ENCODE data around the gene HSH2D.
A peak's percentile ranks its signal among the peaks of the same experiment; 100 is the strongest.
"Not testable (repeated sequence)": the region's sequence is repeated elsewhere in the genome, so short reads cannot be mapped to it uniquely, and the experiment has no call there.

Gene HSH2D

DNA sequence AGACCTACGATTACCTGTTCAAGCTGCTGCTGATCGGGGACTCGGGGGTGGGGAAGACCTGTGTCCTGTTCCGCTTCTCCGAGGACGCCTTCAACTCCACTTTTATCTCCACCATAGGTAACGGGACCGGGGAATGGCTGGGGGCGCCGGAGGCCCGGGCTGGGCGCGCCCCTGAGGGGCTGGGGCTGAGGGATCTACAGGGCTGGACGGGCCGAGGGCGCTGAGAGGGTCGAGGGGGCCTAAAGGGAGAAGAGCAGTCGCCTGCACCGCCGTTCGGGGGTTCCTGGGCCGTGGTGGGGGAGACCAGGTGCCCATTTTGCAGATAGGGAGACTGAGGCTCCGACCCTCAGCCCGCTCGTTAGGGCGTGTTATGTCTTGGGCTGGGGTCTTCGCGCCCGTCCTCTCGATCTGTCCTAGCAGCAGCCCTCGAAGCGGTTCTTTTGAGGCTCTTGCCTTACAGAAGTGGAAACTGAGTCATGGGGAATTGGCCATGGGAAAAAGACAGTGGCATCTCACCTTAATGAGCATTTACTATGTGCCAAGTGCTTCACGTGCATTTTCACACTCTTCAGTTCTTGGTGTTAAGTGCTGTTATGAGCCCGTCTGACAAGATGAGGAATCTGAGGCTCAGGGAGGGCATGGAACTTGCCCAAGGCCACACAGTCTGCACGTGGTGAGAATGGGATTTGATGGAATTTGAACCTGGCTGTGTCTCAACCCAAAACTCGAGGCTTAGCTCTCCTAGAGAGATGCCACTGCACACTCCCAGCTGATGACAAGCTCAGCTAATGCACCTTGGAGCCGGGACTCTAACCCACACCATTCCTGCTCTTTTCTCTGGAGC is 31.4 kb upstream of the HSH2D start:
- Histone ChIP-seq H3K36me3 (ENCODE audit: control insufficient read depth, insufficient read depth, low read length) (peaks cover 2% of the 10 kb centered on the region), H3K9ac (ENCODE audit: low read depth, low read length) (peak overlapping the region; percentile 97), H3K4me1 (ENCODE audit: control insufficient read depth, insufficient read depth, low read length) (peaks cover 9% of the 10 kb centered on the region), H3K27me3 (ENCODE audit: control insufficient read depth, insufficient read depth, low read length) (no peaks in the 10 kb centered on the region), H3K4me3 (ENCODE audit: low read depth, low read length) (peak overlapping the region; percentile 95), H3K9me3 (ENCODE audit: control insufficient read depth, insufficient read depth, low read length) (no peaks in the 10 kb centered on the region)

- H3K4me1 ChIP-seq (ENCODE audit: control insufficient read depth, insufficient read depth, low read length): peaks cover 5% of the 10 kb centered on the region
- peaks cover 2% of the 10 kb centered on the region for H3K36me3 ChIP-seq (ENCODE audit: control insufficient read depth, insufficient read depth, low read length)
- no peaks in the 10 kb centered on the region for H3K27me3 ChIP-seq (ENCODE audit: control insufficient read depth, insufficient read depth, low read length)
- no peak overlapping the region for H3K9ac ChIP-seq (ENCODE audit: low read depth, low read length)
- H3K9me3 ChIP-seq (ENCODE audit: control insufficient read depth, insufficient read depth, low read length): no peaks in the 10 kb centered on the region
- H3K4me3 ChIP-seq (ENCODE audit: low read depth, low read length): peak overlapping the region; percentile 95
Observed at GRCh38 chr19:16112778-16113177, 30.7 kb upstream of the HSH2D start.

- H3K9ac ChIP-seq (ENCODE audit: low read depth, low read length): no peak overlapping the region
- H3K4me1 ChIP-seq (ENCODE audit: control insufficient read depth, insufficient read depth, low read length): peaks cover 5% of the 10 kb centered on the region
- no peaks in the 10 kb centered on the region for H3K27me3 ChIP-seq (ENCODE audit: control insufficient read depth, insufficient read depth, low read length)
- no peak overlapping the region for H3K4me3 ChIP-seq (ENCODE audit: low read depth, low read length)
- peaks cover 9% of the 10 kb centered on the region for H3K36me3 ChIP-seq (ENCODE audit: control insufficient read depth, insufficient read depth, low read length)
- H3K9me3 ChIP-seq (ENCODE audit: control insufficient read depth, insufficient read depth, low read length): no peaks in the 10 kb centered on the region
Observed at GRCh38 chr19:16113727-16114126, 29.8 kb upstream of the HSH2D start.

DNA sequence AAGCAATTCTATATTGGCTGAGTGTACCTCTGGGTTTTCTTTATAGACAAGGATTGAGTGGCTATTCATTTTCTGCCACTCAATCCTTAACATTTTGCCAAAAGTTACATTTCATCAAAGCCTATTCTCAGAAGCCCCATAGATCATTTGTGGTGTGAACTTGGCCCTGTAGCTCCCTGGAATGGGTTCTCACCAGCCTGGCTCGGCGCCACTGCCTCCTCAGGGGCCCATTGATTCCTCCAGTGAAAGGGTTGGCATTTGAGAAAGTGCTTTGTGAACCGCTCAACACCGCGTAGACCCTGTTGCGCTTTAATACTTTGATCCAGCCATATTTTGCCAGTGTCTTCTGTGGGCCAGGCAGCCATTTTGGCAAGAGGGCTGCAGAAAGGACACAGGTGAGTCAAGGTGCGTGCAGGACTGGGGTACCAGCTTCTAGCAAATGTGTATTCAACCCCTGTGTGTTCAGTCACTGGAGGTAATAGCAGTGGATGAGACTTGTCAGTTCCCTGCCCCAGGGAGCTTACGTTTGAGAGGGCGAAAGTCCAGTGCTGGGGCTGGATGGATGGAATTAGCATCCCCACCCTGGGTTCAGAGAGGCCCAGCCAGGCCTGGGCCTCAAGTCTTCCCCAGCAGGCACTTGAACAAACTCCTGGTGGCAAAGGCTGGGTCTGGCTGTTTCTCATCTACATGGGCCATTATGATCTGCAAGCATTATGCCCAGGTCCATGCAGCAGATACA is 28.0 kb upstream of the HSH2D start:
- Histone ChIP-seq H3K4me3 (ENCODE audit: low read depth, low read length) (no peak overlapping the region), H3K27me3 (ENCODE audit: control insufficient read depth, insufficient read depth, low read length) (no peaks in the 10 kb centered on the region), H3K4me1 (ENCODE audit: control insufficient read depth, insufficient read depth, low read length) (peaks cover 5% of the 10 kb centered on the region), H3K9ac (ENCODE audit: low read depth, low read length) (no peak overlapping the region), H3K9me3 (ENCODE audit: control insufficient read depth, insufficient read depth, low read length) (no peaks in the 10 kb centered on the region), H3K36me3 (ENCODE audit: control insufficient read depth, insufficient read depth, low read length) (peaks cover 19% of the 10 kb centered on the region)

DNA sequence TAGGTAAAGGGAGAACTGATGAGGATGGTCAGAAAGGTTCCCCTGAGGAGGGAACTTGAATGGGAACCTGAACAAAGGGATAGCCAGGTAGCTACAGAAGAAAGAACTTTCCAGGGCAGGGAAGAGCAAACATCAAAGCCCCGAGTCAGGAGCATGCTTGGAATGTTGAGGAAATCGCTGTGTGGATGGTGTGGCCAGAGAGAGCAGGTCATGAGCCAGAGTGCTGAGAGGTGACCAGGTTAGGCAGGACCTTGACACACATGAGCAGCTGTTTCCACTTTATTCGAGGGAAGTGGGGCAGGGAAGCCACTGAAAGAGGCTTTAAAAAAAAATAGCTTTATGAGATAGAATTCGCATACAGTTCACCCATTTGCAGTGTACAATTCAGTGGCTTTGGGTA is 27.4 kb upstream of the HSH2D start:
- no peak overlapping the region for H3K9ac ChIP-seq (ENCODE audit: low read depth, low read length)
- H3K27me3 ChIP-seq (ENCODE audit: control insufficient read depth, insufficient read depth, low read length): no peaks in the 10 kb centered on the region
- peaks cover 19% of the 10 kb centered on the region for H3K36me3 ChIP-seq (ENCODE audit: control insufficient read depth, insufficient read depth, low read length)
- H3K4me3 ChIP-seq (ENCODE audit: low read depth, low read length): no peak overlapping the region
- H3K4me1 ChIP-seq (ENCODE audit: control insufficient read depth, insufficient read depth, low read length): peaks cover 5% of the 10 kb centered on the region
- H3K9me3 ChIP-seq (ENCODE audit: control insufficient read depth, insufficient read depth, low read length): no peaks in the 10 kb centered on the region

DNA sequence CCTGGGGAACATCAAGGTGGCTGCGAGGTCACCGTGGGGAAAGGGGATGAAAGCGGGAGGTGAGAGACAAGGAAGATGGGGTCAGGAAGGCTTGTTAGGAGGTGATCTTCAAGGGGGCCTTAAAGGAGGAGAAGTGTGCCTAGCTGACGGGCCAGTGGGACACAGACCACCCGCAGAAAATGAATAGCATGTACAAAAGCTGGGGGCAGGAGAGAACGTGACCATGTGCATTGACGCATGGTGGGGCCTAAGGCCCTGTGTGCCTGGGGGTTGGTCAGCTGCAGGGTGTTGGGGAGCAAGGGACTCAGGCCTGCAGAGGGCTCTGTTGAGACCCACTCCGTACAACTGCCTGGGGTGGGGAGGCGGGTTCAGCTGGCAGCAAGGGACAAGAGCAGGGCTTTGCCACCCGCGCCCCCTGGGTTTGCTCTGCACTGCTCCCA is 25.9 kb upstream of the HSH2D start:
- peaks cover 35% of the 10 kb centered on the region for H3K36me3 ChIP-seq (ENCODE audit: control insufficient read depth, insufficient read depth, low read length)
- H3K4me1 ChIP-seq (ENCODE audit: control insufficient read depth, insufficient read depth, low read length): peaks cover 1% of the 10 kb centered on the region
- no peak overlapping the region for H3K4me3 ChIP-seq (ENCODE audit: low read depth, low read length)
- no peaks in the 10 kb centered on the region for H3K9me3 ChIP-seq (ENCODE audit: control insufficient read depth, insufficient read depth, low read length)
- no peaks in the 10 kb centered on the region for H3K27me3 ChIP-seq (ENCODE audit: control insufficient read depth, insufficient read depth, low read length)
- no peak overlapping the region for H3K9ac ChIP-seq (ENCODE audit: low read depth, low read length)

- no peaks in the 10 kb centered on the region for H3K9me3 ChIP-seq (ENCODE audit: control insufficient read depth, insufficient read depth, low read length)
- H3K36me3 ChIP-seq (ENCODE audit: control insufficient read depth, insufficient read depth, low read length): peaks cover 41% of the 10 kb centered on the region
- no peak overlapping the region for H3K9ac ChIP-seq (ENCODE audit: low read depth, low read length)
- H3K27me3 ChIP-seq (ENCODE audit: control insufficient read depth, insufficient read depth, low read length): no peaks in the 10 kb centered on the region
- H3K4me1 ChIP-seq (ENCODE audit: control insufficient read depth, insufficient read depth, low read length): no peaks in the 10 kb centered on the region
- no peak overlapping the region for H3K4me3 ChIP-seq (ENCODE audit: low read depth, low read length)
Observed at GRCh38 chr19:16118489-16119033, 24.9 kb upstream of the HSH2D start.

- H3K9me3 ChIP-seq (ENCODE audit: control insufficient read depth, insufficient read depth, low read length); H3K4me1 ChIP-seq (ENCODE audit: control insufficient read depth, insufficient read depth, low read length); H3K9ac ChIP-seq (ENCODE audit: low read depth, low read length); H3K4me3 ChIP-seq (ENCODE audit: low read depth, low read length); H3K27me3 ChIP-seq (ENCODE audit: control insufficient read depth, insufficient read depth, low read length): not testable (repeated sequence)
- H3K36me3 ChIP-seq (ENCODE audit: control insufficient read depth, insufficient read depth, low read length): peaks cover 47% of the 10 kb centered on the region
Observed at GRCh38 chr19:16119075-16119857, 24.2 kb upstream of the HSH2D start.

DNA sequence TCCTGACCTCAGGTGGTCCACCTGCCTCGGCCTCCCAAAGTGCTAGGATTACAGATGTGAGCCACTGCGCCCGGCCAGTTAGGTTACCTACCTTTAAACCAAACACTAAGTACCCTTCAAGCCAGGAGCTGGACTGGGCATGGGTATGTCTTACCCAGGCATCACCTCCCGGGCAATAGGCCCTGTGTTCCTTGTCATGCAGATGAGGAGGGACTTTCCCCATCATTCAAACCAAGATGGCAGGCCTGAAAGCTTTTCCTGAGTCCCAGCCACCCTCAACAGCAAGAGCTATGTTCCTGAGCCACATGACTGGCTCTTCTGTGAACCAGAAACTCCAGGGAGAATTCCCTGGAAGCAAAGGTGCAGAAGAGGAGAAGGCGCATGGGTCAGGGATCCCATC is 22.3 kb upstream of the HSH2D start:
- no peaks in the 10 kb centered on the region for H3K9me3 ChIP-seq (ENCODE audit: control insufficient read depth, insufficient read depth, low read length)
- peaks cover 62% of the 10 kb centered on the region for H3K36me3 ChIP-seq (ENCODE audit: control insufficient read depth, insufficient read depth, low read length)
- no peaks in the 10 kb centered on the region for H3K4me1 ChIP-seq (ENCODE audit: control insufficient read depth, insufficient read depth, low read length)
- no peak overlapping the region for H3K4me3 ChIP-seq (ENCODE audit: low read depth, low read length)
- H3K27me3 ChIP-seq (ENCODE audit: control insufficient read depth, insufficient read depth, low read length): no peaks in the 10 kb centered on the region
- H3K9ac ChIP-seq (ENCODE audit: low read depth, low read length): no peak overlapping the region

DNA sequence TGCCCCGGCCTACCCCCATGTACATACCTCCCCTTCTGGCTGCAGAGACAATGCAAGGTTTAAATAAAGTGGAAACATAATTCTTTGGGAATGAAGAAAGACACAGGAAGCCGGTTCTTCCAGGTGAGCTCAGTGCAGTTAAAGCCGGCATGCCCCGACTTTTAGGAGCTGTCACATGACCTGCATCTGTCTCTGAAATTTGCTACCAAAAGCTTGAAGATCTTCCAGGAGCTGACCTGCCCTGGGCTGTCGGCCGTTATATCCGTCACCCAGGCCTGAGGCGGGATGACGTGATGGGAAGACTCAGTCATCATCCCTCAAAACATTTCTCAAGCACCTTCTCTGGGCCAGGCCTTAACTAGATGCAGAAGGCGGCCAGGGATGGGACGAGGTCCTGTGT is 21.5 kb upstream of the HSH2D start:
- Histone ChIP-seq H3K36me3 (ENCODE audit: control insufficient read depth, insufficient read depth, low read length) (peaks cover 69% of the 10 kb centered on the region), H3K27me3 (ENCODE audit: control insufficient read depth, insufficient read depth, low read length) (no peaks in the 10 kb centered on the region), H3K4me3 (ENCODE audit: low read depth, low read length) (no peak overlapping the region), H3K9ac (ENCODE audit: low read depth, low read length) (no peak overlapping the region), H3K9me3 (ENCODE audit: control insufficient read depth, insufficient read depth, low read length) (no peaks in the 10 kb centered on the region), H3K4me1 (ENCODE audit: control insufficient read depth, insufficient read depth, low read length) (no peaks in the 10 kb centered on the region)

DNA sequence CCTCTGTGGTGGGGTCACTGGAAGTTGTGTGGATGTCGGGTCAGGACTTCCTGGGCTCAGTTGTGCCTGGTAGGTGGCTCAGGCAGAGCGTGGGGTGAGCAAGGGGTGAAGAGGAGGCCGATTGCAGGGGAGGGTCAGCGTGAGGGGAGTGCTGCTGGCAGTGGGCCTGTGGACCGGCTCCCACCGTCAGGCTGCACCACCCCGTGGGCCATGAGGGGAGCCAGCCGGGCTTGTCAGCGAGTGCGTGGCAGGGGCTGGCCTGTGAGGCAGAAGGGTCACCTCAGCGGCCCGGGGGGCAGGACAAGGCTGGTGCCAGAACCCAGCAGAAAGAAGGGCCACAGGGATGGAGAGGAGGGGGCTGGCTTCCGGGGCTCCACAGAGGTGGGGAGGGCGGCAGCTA is 18.5 kb upstream of the HSH2D start:
- no peaks in the 10 kb centered on the region for H3K9me3 ChIP-seq (ENCODE audit: control insufficient read depth, insufficient read depth, low read length)
- peaks cover 83% of the 10 kb centered on the region for H3K36me3 ChIP-seq (ENCODE audit: control insufficient read depth, insufficient read depth, low read length)
- no peaks in the 10 kb centered on the region for H3K27me3 ChIP-seq (ENCODE audit: control insufficient read depth, insufficient read depth, low read length)
- H3K9ac ChIP-seq (ENCODE audit: low read depth, low read length): no peak overlapping the region
- H3K4me1 ChIP-seq (ENCODE audit: control insufficient read depth, insufficient read depth, low read length): no peaks in the 10 kb centered on the region
- no peak overlapping the region for H3K4me3 ChIP-seq (ENCODE audit: low read depth, low read length)

All from iPS-15b (cell line).